Measurements from ENCODE around the gene UBL3.

GRCh38 chr13:29844441-29844840 lies 6.0 kb downstream of the UBL3 start:
- no peak for TF ChIP-seq EZH2 (IDR thresholded peaks at IDR 0.05)
- TF ChIP-seq EGR1 (IDR thresholded peaks at IDR 0.05; ENCODE audit: low read depth), result no peak
- TF ChIP-seq, protein P1, sequence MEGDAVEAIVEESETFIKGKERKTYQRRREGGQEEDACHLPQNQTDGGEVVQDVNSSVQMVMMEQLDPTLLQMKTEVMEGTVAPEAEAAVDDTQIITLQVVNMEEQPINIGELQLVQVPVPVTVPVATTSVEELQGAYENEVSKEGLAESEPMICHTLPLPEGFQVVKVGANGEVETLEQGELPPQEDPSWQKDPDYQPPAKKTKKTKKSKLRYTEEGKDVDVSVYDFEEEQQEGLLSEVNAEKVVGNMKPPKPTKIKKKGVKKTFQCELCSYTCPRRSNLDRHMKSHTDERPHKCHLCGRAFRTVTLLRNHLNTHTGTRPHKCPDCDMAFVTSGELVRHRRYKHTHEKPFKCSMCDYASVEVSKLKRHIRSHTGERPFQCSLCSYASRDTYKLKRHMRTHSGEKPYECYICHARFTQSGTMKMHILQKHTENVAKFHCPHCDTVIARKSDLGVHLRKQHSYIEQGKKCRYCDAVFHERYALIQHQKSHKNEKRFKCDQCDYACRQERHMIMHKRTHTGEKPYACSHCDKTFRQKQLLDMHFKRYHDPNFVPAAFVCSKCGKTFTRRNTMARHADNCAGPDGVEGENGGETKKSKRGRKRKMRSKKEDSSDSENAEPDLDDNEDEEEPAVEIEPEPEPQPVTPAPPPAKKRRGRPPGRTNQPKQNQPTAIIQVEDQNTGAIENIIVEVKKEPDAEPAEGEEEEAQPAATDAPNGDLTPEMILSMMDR (IDR thresholded peaks at IDR 0.05 in 2 of 3, conservative IDR thresholded peaks at IDR 0.05 in 1 of 3; ENCODE audit: borderline replicate concordance in 1 of 3, insufficient read depth in 1 of 3, low read depth in 2 of 3, low read length in 2 of 3), result no peak
- no peak for TF ChIP-seq SP1 (IDR thresholded peaks at IDR 0.05; ENCODE audit: low read depth)
- TF ChIP-seq, protein P2, sequence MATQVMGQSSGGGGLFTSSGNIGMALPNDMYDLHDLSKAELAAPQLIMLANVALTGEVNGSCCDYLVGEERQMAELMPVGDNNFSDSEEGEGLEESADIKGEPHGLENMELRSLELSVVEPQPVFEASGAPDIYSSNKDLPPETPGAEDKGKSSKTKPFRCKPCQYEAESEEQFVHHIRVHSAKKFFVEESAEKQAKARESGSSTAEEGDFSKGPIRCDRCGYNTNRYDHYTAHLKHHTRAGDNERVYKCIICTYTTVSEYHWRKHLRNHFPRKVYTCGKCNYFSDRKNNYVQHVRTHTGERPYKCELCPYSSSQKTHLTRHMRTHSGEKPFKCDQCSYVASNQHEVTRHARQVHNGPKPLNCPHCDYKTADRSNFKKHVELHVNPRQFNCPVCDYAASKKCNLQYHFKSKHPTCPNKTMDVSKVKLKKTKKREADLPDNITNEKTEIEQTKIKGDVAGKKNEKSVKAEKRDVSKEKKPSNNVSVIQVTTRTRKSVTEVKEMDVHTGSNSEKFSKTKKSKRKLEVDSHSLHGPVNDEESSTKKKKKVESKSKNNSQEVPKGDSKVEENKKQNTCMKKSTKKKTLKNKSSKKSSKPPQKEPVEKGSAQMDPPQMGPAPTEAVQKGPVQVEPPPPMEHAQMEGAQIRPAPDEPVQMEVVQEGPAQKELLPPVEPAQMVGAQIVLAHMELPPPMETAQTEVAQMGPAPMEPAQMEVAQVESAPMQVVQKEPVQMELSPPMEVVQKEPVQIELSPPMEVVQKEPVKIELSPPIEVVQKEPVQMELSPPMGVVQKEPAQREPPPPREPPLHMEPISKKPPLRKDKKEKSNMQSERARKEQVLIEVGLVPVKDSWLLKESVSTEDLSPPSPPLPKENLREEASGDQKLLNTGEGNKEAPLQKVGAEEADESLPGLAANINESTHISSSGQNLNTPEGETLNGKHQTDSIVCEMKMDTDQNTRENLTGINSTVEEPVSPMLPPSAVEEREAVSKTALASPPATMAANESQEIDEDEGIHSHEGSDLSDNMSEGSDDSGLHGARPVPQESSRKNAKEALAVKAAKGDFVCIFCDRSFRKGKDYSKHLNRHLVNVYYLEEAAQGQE (IDR thresholded peaks at IDR 0.05; ENCODE audit: low read depth), result no peak
- TF ChIP-seq RAD21 (IDR thresholded peaks at IDR 0.05; ENCODE audit: low read depth), result no peak
- TF ChIP-seq POLR2A (IDR thresholded peaks at IDR 0.05; ENCODE audit: borderline replicate concordance, extremely low read depth, insufficient read depth, insufficient read length), result no peak
- no peak for TF ChIP-seq EZH2phosphoT487 (IDR thresholded peaks at IDR 0.05; ENCODE audit: borderline replicate concordance)
- TF ChIP-seq POLR2AphosphoS5 (IDR thresholded peaks at IDR 0.05; ENCODE audit: low read depth, low read length), result no peak
- TF ChIP-seq JUND (IDR thresholded peaks at IDR 0.05), result no peak
